HCT116 (cell line): ENCODE measurements around the gene TMEM60. TPM values are rescaled to one million over a fixed set of nuclear protein-coding genes. Genes with fewer than 3 reads are reported as not detected.

Source experiments
- ATAC-seq: fragments of 200-7000 bp; cut with Tn5 transposase; 2 replicates; pipeline ENCODE4 v1.9.1; 2020; ENCODE audit warnings: mild to moderate bottlenecking, moderate library complexity
- BruUV-seq: library from RNA; stranded (reverse); fragments of 400-500 nt; replicated peaks from 2 replicates; lab custom pipeline; 2021; lab: Mats Ljungman, UMichigan
- CTCF ChIA-PET: fragments of 300-600 bp; sonication (Branson Sonifier 250); formaldehyde crosslinking; loops from one replicate; lab custom pipeline; 2021; ENCODE audit warnings: antibody characterized with exemption; lab: Charles Lee
- POLR2A ChIA-PET: fragments of 300-600, 350-600 bp; sonication (Branson Sonifier 250); formaldehyde crosslinking; loops from one replicate; lab custom pipeline; 2021; ENCODE audit warnings: antibody characterized with exemption; lab: Charles Lee
- RAD21 ChIA-PET, 2 experiments: fragments of 300-600 bp; sonication (Branson Sonifier 250); formaldehyde crosslinking; loops; one replicate each; lab custom pipeline; 2023; ENCODE audit warnings: low total read pairs in 2 of 2; ENCODE audit not compliant: uncharacterized antibody in 2 of 2, unreplicated experiment in 2 of 2, low non-redundant PET in 1 of 2; lab: Charles Lee
- DNase-seq: peaks from one replicate; pipeline ENCODE4 v3.0.0-alpha.2; 2010; ENCODE audit warnings: low read depth, low spot score
- H2AFZ ChIP-seq: fragments of 200-600 bp; shearing (Covaris generic), sonication (generic); 2 replicates; pipeline ENCODE4 v1.6.1; 2017; ENCODE audit warnings: low read depth, mixed run types, mixed read lengths, antibody characterized with exemption, low read length; ENCODE audit not compliant: poor library complexity, severe bottlenecking
- H3K27ac ChIP-seq: 2 replicates; pipeline ENCODE4 v1.5.1; 2012; ENCODE audit warnings: low read depth, low read length
- H3K27me3 ChIP-seq: fragments of 200-600 bp; sonication (generic); 2 replicates; pipeline ENCODE4 v1.6.1; 2016; ENCODE audit warnings: mixed run types, low read length, mixed read lengths; ENCODE audit not compliant: insufficient read depth
- H3K36me3 ChIP-seq, 2 experiments: fragments of 200-500 bp in 1 of 2; fragments of 200-600 bp in 1 of 2; sonication (Bioruptor generic) in 1 of 2; sonication (generic) in 1 of 2; 2 replicates each; pipeline versions ENCODE4 v1.5.1 to v1.6.1; 2014 to 2016; ENCODE audit warnings: low read length in 2 of 2, inconsistent platforms in 1 of 2, mixed read lengths in 1 of 2, mixed run types in 1 of 2; ENCODE audit not compliant: insufficient read depth in 2 of 2, control insufficient read depth in 1 of 2
- H3K4me1 ChIP-seq, 2 experiments: fragments of 200-600 bp in 1 of 2; sonication (generic) in 1 of 2; 2 replicates each; pipeline versions ENCODE4 v1.5.1 to v1.6.1; 2012 to 2017; ENCODE audit warnings: low read length in 2 of 2, inconsistent platforms in 1 of 2, mild to moderate bottlenecking in 1 of 2, mixed read lengths in 1 of 2, mixed run types in 1 of 2, moderate library complexity in 1 of 2; ENCODE audit not compliant: insufficient read depth in 2 of 2, control insufficient read depth in 1 of 2
- H3K4me2 ChIP-seq: fragments of 200-600 bp; sonication (generic); 2 replicates; pipeline ENCODE4 v1.6.1; 2017; ENCODE audit warnings: mixed run types, low read length, mixed read lengths
- H3K4me3 ChIP-seq, 2 experiments: fragments of 200-600 bp in 1 of 2; sonication (generic) in 1 of 2; replicated peaks in 1 of 2; 2 replicates each; pipeline ENCODE4 v1.5.1; 2011 to 2016; ENCODE audit warnings: low read length in 2 of 2, control low read depth in 1 of 2, low read depth in 1 of 2, mild to moderate bottlenecking in 1 of 2, mixed read lengths in 1 of 2, mixed run types in 1 of 2
- H3K79me2 ChIP-seq: fragments of 200-600 bp; sonication (generic); 2 replicates; pipeline ENCODE4 v1.6.1; 2017; ENCODE audit warnings: mild to moderate bottlenecking, mixed run types, low read length, moderate library complexity, mixed read lengths; ENCODE audit not compliant: insufficient read depth
- H3K9ac ChIP-seq: fragments of 200-600 bp; sonication (generic); 2 replicates; pipeline ENCODE4 v1.6.1; 2016; ENCODE audit warnings: low read length, mixed read lengths
- H3K9me2 ChIP-seq: fragments of 200-600 bp; sonication (generic), shearing (Covaris generic); 2 replicates; pipeline ENCODE4 v1.6.1; 2017; ENCODE audit warnings: mixed run types, mild to moderate bottlenecking, moderate library complexity; ENCODE audit not compliant: insufficient read depth
- H3K9me3 ChIP-seq, 2 experiments: fragments of 200-500 bp in 1 of 2; fragments of 200-600 bp in 1 of 2; sonication (Bioruptor generic) in 1 of 2; sonication (generic) in 1 of 2; 2 replicates each; pipeline ENCODE4 v1.6.1; 2014 to 2017; ENCODE audit warnings: low read length in 2 of 2, mixed read lengths in 2 of 2, inconsistent platforms in 1 of 2, low read depth in 1 of 2, mild to moderate bottlenecking in 1 of 2, mixed run types in 1 of 2, moderate library complexity in 1 of 2; ENCODE audit not compliant: control insufficient read depth in 1 of 2, insufficient read depth in 1 of 2
- H4K20me1 ChIP-seq: fragments of 200-600 bp; sonication (generic), shearing (Covaris generic); 2 replicates; pipeline ENCODE4 v1.6.1; 2017; ENCODE audit warnings: mixed run types, mild to moderate bottlenecking, moderate library complexity; ENCODE audit not compliant: insufficient read depth
- CEBPB ChIP-seq: IDR thresholded peaks from 2 replicates; pipeline ENCODE4 v1.6.1; 2012; ENCODE audit warnings: low read depth
- EGR1 ChIP-seq: IDR thresholded peaks from 2 replicates; pipeline ENCODE4 v1.6.1; 2012; ENCODE audit warnings: low read depth
- ELF1 ChIP-seq: IDR thresholded peaks from 2 replicates; pipeline ENCODE4 v1.6.1; 2012; ENCODE audit warnings: low read depth, borderline replicate concordance
- EZH2 ChIP-seq: fragments of 200-600 bp; sonication (generic); IDR thresholded peaks from 2 replicates; pipeline ENCODE4 v1.6.1; 2017; ENCODE audit warnings: antibody characterized with exemption, mixed run types
- POLR2A ChIP-seq: IDR thresholded peaks from 2 replicates; pipeline ENCODE4 v1.7.0; 2011; ENCODE audit warnings: borderline replicate concordance; ENCODE audit not compliant: insufficient read depth, insufficient read length; ENCODE audit errors: extremely low read depth
- POLR2AphosphoS5 ChIP-seq: IDR thresholded peaks from 2 replicates; pipeline ENCODE4 v1.6.1; 2011; ENCODE audit warnings: mild to moderate bottlenecking, low read depth, low read length, moderate library complexity
- RAD21 ChIP-seq: IDR thresholded peaks from 2 replicates; pipeline ENCODE4 v1.6.1; 2012; ENCODE audit warnings: low read depth, mild to moderate bottlenecking
- SIN3A ChIP-seq: IDR thresholded peaks from 2 replicates; pipeline ENCODE4 v1.6.1; 2012; ENCODE audit warnings: low read depth
- SP1 ChIP-seq: IDR thresholded peaks from 2 replicates; pipeline ENCODE4 v1.6.1; 2012; ENCODE audit warnings: low read depth
- YY1 ChIP-seq: IDR thresholded peaks from 2 replicates; pipeline ENCODE4 v1.6.1; 2011; ENCODE audit warnings: low read length, low read depth, moderate library complexity, mild to moderate bottlenecking; ENCODE audit not compliant: insufficient replicate concordance; ENCODE audit errors: extremely low read depth
- ZFX ChIP-seq: fragments of 450-650 bp; IDR thresholded peaks from 2 replicates; pipeline ENCODE4 v1.6.1; 2017
- ZNF274 ChIP-seq: fragments of 200-500 bp; sonication (Bioruptor generic); IDR thresholded peaks from 2 replicates; pipeline ENCODE4 v1.6.1; 2014; ENCODE audit warnings: mild to moderate bottlenecking, low read depth, low read length, inconsistent platforms
- intact Hi-C: fragments of 100-400 bp; cut with micrococcal nuclease; formaldehyde crosslinking; loops from 2 replicates; pipeline ENCODE4 v1.10.0; 2022
- total RNA-seq: library from RNA; stranded (reverse); gene quantifications from one replicate; pipeline ENCODE4 v1.2.1, GENCODE V29; 2021; ENCODE audit not compliant: unreplicated experiment
- TF ChIP-seq, protein P1 (sequence below): IDR thresholded peaks from 2 replicates; pipeline ENCODE4 v1.6.1; 2011; ENCODE audit warnings: mild to moderate bottlenecking, low read length, moderate library complexity; ENCODE audit not compliant: insufficient replicate concordance; ENCODE audit errors: extremely low read depth

TMEM60 gene
- total RNA-seq, 1 experiment from 2014 or later: 10.3 TPM

DNA sequence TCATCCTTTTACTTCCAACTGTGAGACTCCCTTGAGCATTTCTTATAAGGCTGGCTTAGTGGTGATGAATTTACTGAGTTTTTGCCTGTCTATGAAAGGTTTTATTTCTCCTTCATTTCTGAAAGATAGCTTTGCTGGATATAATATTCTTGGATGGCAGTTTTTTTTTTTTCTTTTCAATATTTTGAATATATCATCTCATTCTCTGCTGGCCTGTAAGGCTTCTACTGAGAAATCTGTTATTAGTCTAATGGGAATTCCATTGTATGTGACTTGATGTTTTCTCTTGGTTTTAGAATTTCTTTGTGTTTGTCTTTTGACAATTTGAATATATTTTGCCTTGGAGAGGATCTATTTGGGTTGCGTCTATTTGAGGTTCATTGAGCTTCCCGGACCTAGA is 22.7 kb upstream of the TMEM60 start:
- intact Hi-C loops: no loop called here
- H4K20me1 ChIP-seq: no peaks in the 10 kb centered on the region
- no peak for DNase-seq
- no peak overlapping the region for H3K4me3 ChIP-seq
- H3K9me3 ChIP-seq: peaks cover 9 to 20% of the 10 kb centered on the region in 2 experiments; a peak in 3 of 4 replicates
- no peak overlapping the region for H3K27ac ChIP-seq
- H3K4me1 ChIP-seq: no peaks in the 10 kb centered on the region
- no peaks in the 10 kb centered on the region for H3K27me3 ChIP-seq
- H3K9ac ChIP-seq: no peak overlapping the region
- H2AFZ ChIP-seq: no peak overlapping the region
- POLR2A ChIA-PET: no interaction called here
- no peaks in the 10 kb centered on the region for H3K9me2 ChIP-seq
- no TSS peak for BruUV-seq
- CTCF ChIA-PET: no interaction called here
- RAD21 ChIA-PET: no interaction called here
- H3K36me3 ChIP-seq: no peaks in the 10 kb centered on the region; a peak in 1 of 4 replicates
- peaks cover 45% of the 10 kb centered on the region for H3K79me2 ChIP-seq
- TF ChIP-seq EGR1: no peak
- TF ChIP-seq ZFX: no peak
- no peak for TF ChIP-seq ZNF274
- no peak for TF ChIP-seq RAD21
- no peak for TF ChIP-seq SIN3A
- TF ChIP-seq ELF1: no peak
- TF ChIP-seq, protein P1, sequence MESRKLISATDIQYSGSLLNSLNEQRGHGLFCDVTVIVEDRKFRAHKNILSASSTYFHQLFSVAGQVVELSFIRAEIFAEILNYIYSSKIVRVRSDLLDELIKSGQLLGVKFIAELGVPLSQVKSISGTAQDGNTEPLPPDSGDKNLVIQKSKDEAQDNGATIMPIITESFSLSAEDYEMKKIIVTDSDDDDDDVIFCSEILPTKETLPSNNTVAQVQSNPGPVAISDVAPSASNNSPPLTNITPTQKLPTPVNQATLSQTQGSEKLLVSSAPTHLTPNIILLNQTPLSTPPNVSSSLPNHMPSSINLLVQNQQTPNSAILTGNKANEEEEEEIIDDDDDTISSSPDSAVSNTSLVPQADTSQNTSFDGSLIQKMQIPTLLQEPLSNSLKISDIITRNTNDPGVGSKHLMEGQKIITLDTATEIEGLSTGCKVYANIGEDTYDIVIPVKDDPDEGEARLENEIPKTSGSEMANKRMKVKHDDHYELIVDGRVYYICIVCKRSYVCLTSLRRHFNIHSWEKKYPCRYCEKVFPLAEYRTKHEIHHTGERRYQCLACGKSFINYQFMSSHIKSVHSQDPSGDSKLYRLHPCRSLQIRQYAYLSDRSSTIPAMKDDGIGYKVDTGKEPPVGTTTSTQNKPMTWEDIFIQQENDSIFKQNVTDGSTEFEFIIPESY: no peak
- no peak for TF ChIP-seq YY1
- TF ChIP-seq SP1: no peak
- no peak for TF ChIP-seq POLR2A
- TF ChIP-seq POLR2AphosphoS5: no peak
- no peak for TF ChIP-seq CEBPB
- no peak for TF ChIP-seq EZH2
- no peak for ATAC-seq
- no peak overlapping the region for H3K4me2 ChIP-seq
